OCI-LY3 (cell line): ENCODE results near the gene CNTNAP2.

Experiments
- H2AFZ ChIP-seq: fragments of 200-600, 300-600 bp; shearing (Covaris generic); 2 replicates; pipeline ENCODE4 v1.6.0; 2014; ENCODE audit warnings: antibody characterized with exemption, low read depth, low read length
- H3K27ac ChIP-seq: fragments of 200-600, 300-600 bp; sonication (generic); 2 replicates; pipeline ENCODE4 v1.5.1; 2014; ENCODE audit warnings: mild to moderate bottlenecking, low read length, moderate library complexity, mixed read lengths
- H3K27me3 ChIP-seq: fragments of 200-600, 300-600 bp; sonication (generic); 2 replicates; pipeline ENCODE4 v1.6.1; 2014; ENCODE audit warnings: low read depth, low read length, mixed read lengths
- H3K36me3 ChIP-seq: fragments of 200-600, 300-600 bp; sonication (generic); replicated peaks from 2 replicates; pipeline ENCODE3; 2014; ENCODE audit warnings: low read depth, low read length, mixed read lengths
- H3K4me1 ChIP-seq: fragments of 300-600, 200-600 bp; sonication (generic); 2 replicates; pipeline ENCODE4 v1.6.1; 2014; ENCODE audit warnings: low read length, mixed read lengths
- H3K4me2 ChIP-seq: fragments of 200-600, 300-600 bp; sonication (generic); 2 replicates; pipeline ENCODE4 v1.6.1; 2014; ENCODE audit warnings: low read length, mixed read lengths
- H3K4me3 ChIP-seq: fragments of 300-600, 200-600 bp; sonication (generic); 2 replicates; pipeline ENCODE4 v1.5.1; 2014; ENCODE audit warnings: antibody characterized with exemption, mild to moderate bottlenecking, low read length, moderate library complexity
- H3K79me2 ChIP-seq: fragments of 300-600, 200-600 bp; shearing (Covaris generic); 2 replicates; pipeline ENCODE4 v1.6.1; 2014; ENCODE audit warnings: mild to moderate bottlenecking, low read length, mixed read lengths
- H3K9ac ChIP-seq: fragments of 300-600, 200-600 bp; shearing (Covaris generic); 2 replicates; pipeline ENCODE4 v1.6.0; 2014; ENCODE audit warnings: mild to moderate bottlenecking, low read length, moderate library complexity
- H3K9me3 ChIP-seq: fragments of 200-600, 300-600 bp; shearing (Covaris generic); 2 replicates; pipeline ENCODE4 v1.6.1; 2014; ENCODE audit warnings: low read length, mixed read lengths; ENCODE audit not compliant: insufficient read depth
- H4K20me1 ChIP-seq: fragments of 200-600, 300-600 bp; sonication (generic); 2 replicates; pipeline ENCODE4 v1.6.1; 2016; ENCODE audit warnings: low read length, mixed read lengths; ENCODE audit not compliant: insufficient read depth
- EZH2phosphoT487 ChIP-seq: fragments of 200-600 bp; shearing (Covaris generic); IDR thresholded peaks from 2 replicates; pipeline ENCODE4 v1.6.1; 2018; ENCODE audit warnings: antibody characterized with exemption, mixed run types, low read depth
- TF ChIP-seq, protein P1 (sequence below): fragments of 200-600, 300-600 bp; sonication (generic); IDR thresholded peaks from 2 replicates; pipeline ENCODE4 v1.5.1; 2014; ENCODE audit warnings: antibody characterized with exemption, low read length, low read depth

The CNTNAP2 gene

GRCh38 chr7:146116521-146117222 lies at the start of gene CNTNAP2:
Gene CNTNAP2, plus strand, starts transcription at chr7:146116801. Its CDS starts 76 bp downstream, at chr7:146116877.
- Histone ChIP-seq H3K4me1 (no peaks in the 10 kb centered on the region), H3K9ac (no peak within 1 kb of the TSS), H3K27ac (no peak within 1 kb of the TSS), H3K36me3 (no peaks in the 10 kb centered on the region), H3K27me3 (no peaks in the 10 kb centered on the region), H4K20me1 (no peaks in the 10 kb centered on the region), H3K4me3 (no peak within 1 kb of the TSS), H2AFZ (no peak within 1 kb of the TSS), H3K79me2 (no peaks in the 10 kb centered on the region), H3K9me3 (no peaks in the 10 kb centered on the region), H3K4me2 (no peak within 1 kb of the TSS)
- TF ChIP-seq, protein P1, sequence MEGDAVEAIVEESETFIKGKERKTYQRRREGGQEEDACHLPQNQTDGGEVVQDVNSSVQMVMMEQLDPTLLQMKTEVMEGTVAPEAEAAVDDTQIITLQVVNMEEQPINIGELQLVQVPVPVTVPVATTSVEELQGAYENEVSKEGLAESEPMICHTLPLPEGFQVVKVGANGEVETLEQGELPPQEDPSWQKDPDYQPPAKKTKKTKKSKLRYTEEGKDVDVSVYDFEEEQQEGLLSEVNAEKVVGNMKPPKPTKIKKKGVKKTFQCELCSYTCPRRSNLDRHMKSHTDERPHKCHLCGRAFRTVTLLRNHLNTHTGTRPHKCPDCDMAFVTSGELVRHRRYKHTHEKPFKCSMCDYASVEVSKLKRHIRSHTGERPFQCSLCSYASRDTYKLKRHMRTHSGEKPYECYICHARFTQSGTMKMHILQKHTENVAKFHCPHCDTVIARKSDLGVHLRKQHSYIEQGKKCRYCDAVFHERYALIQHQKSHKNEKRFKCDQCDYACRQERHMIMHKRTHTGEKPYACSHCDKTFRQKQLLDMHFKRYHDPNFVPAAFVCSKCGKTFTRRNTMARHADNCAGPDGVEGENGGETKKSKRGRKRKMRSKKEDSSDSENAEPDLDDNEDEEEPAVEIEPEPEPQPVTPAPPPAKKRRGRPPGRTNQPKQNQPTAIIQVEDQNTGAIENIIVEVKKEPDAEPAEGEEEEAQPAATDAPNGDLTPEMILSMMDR, result no peak
- TF ChIP-seq EZH2phosphoT487, result no peak

- no peak overlapping the region for H3K4me2 ChIP-seq
- no peak overlapping the region for H3K27ac ChIP-seq
- H3K9ac ChIP-seq, result no peak overlapping the region
- H3K27me3 ChIP-seq, result no peaks in the 10 kb centered on the region
- H3K36me3 ChIP-seq, result no peaks in the 10 kb centered on the region
- H3K4me3 ChIP-seq, result no peak overlapping the region
- no peaks in the 10 kb centered on the region for H3K79me2 ChIP-seq
- no peaks in the 10 kb centered on the region for H3K4me1 ChIP-seq
- H3K9me3 ChIP-seq, result no peaks in the 10 kb centered on the region
- no peak overlapping the region for H2AFZ ChIP-seq
- H4K20me1 ChIP-seq, result no peaks in the 10 kb centered on the region
- TF ChIP-seq, protein P1, result no peak
- TF ChIP-seq EZH2phosphoT487, result no peak
Measured at GRCh38 chr7:146067880-146068279, 48.7 kb upstream of the CNTNAP2 start.

GRCh38 chr7:146074195-146074765 lies 42.3 kb upstream of the CNTNAP2 start:
- H2AFZ ChIP-seq, result no peak overlapping the region
- H3K27me3 ChIP-seq, result no peaks in the 10 kb centered on the region
- H3K27ac ChIP-seq, result no peak overlapping the region
- TF ChIP-seq, protein P1, result no peak
- no peak for TF ChIP-seq EZH2phosphoT487
- H3K9me3 ChIP-seq, result no peaks in the 10 kb centered on the region
- H3K79me2 ChIP-seq, result no peaks in the 10 kb centered on the region
- H3K36me3 ChIP-seq, result no peaks in the 10 kb centered on the region
- no peak overlapping the region for H3K4me2 ChIP-seq
- H3K9ac ChIP-seq, result no peak overlapping the region
- H3K4me1 ChIP-seq, result no peaks in the 10 kb centered on the region
- no peak overlapping the region for H3K4me3 ChIP-seq
- no peaks in the 10 kb centered on the region for H4K20me1 ChIP-seq

- Histone ChIP-seq H3K27ac (no peak overlapping the region), H3K4me3 (no peak overlapping the region), H2AFZ (no peak overlapping the region), H3K4me2 (no peak overlapping the region), H3K79me2 (no peaks in the 10 kb centered on the region), H3K9ac (no peak overlapping the region), H3K4me1 (no peaks in the 10 kb centered on the region), H4K20me1 (no peaks in the 10 kb centered on the region), H3K36me3 (no peaks in the 10 kb centered on the region), H3K27me3 (no peaks in the 10 kb centered on the region), H3K9me3 (no peaks in the 10 kb centered on the region)
- no peak for TF ChIP-seq EZH2phosphoT487
- TF ChIP-seq, protein P1, result no peak
Measured at GRCh38 chr7:146076344-146076743, 40.3 kb upstream of the CNTNAP2 start.
